ENCODE results near the gene ZNF639. TPM values are rescaled to one million over a fixed set of nuclear protein-coding genes. Genes with fewer than 3 reads are reported as not detected.
A peak's percentile ranks its signal among the peaks of the same experiment; 100 is the strongest.

ZNF639 gene
- total and polyA plus RNA-seq, 2 experiments from 2014 or later: 33.6 to 62.8 TPM

- no peak overlapping the region for H3K27ac ChIP-seq (ENCODE audit: low read depth)
- DNase-seq (ENCODE audit: low spot score) (no peak), ATAC-seq (no peak)
- no peak for TF ChIP-seq REST (IDR thresholded peaks at IDR 0.05; ENCODE audit: unreplicated experiment)
- TF ChIP-seq STAT1 (IDR thresholded peaks at IDR 0.05; ENCODE audit: unreplicated experiment): no peak
- no peak for TF ChIP-seq JUNB (IDR thresholded peaks at IDR 0.05; ENCODE audit: unreplicated experiment)
- no peak for TF ChIP-seq ETS1 (IDR thresholded peaks at IDR 0.05)
- TF ChIP-seq ZNF331 (CRISPR knock-in tag; IDR thresholded peaks at IDR 0.05; ENCODE audit: low read depth): no peak
- no peak for TF ChIP-seq CREB1 (CRISPR knock-in tag; IDR thresholded peaks at IDR 0.05; ENCODE audit: low read depth)
- no peak for TF ChIP-seq POLR2AphosphoS5 (IDR thresholded peaks at IDR 0.05; ENCODE audit: low read depth)
- TF ChIP-seq NANOG (IDR thresholded peaks at IDR 0.05; ENCODE audit: borderline replicate concordance): no peak
- no peak for TF ChIP-seq CTCF (conservative IDR thresholded peaks at IDR 0.05; ENCODE audit: low read depth in 2 of 2)
- H3K36me3 Mint-ChIP-seq (ENCODE audit: low read depth): peaks cover 5% of the 10 kb centered on the region; the same call in 1 of the 3 replicates
- peak overlapping the region; percentile 1; the same call in 1 of the 2 replicates for H3K27ac Mint-ChIP-seq
- H3K27me3 ChIP-seq (ENCODE audit: insufficient read depth): no peaks in the 10 kb centered on the region
- no peaks in the 10 kb centered on the region for H3K4me1 ChIP-seq (ENCODE audit: insufficient read depth)
- no peak overlapping the region for H3K4me2 ChIP-seq
- H3K4me3 ChIP-seq: no peak overlapping the region
- H3K27me3 Mint-ChIP-seq (ENCODE audit: insufficient read depth, low read depth, poor library complexity): peaks cover 2% of the 10 kb centered on the region
- no peaks in the 10 kb centered on the region for H3K36me3 ChIP-seq (ENCODE audit: insufficient read depth)
- no peaks in the 10 kb centered on the region for H4K20me1 ChIP-seq (replicated peaks; ENCODE audit: insufficient read depth)
- no peaks in the 10 kb centered on the region for H3F3A ChIP-seq (replicated peaks; ENCODE audit: low read depth)
- peak overlapping the region; percentile 53 for H2AFZ ChIP-seq
- no peaks in the 10 kb centered on the region for H3K9me2 ChIP-seq (ENCODE audit: insufficient read depth)
- peaks cover 7% of the 10 kb centered on the region; the same call in 2 of the 3 replicates for H3K9me3 Mint-ChIP-seq
- H3K4me3 Mint-ChIP-seq: no peak overlapping the region
- H3K4me1 Mint-ChIP-seq: peaks cover 5% of the 10 kb centered on the region; the same call in 2 of the 3 replicates
- H3K79me2 ChIP-seq (replicated peaks; ENCODE audit: insufficient read depth): no peaks in the 10 kb centered on the region
Measured at GRCh38 chr3:179289295-179289694, 33.5 kb upstream of the ZNF639 start.

- Mint-ChIP-seq H3K4me3 (no peak overlapping the region), H3K36me3 (ENCODE audit: low read depth) (peaks cover 5% of the 10 kb centered on the region; the same call in 1 of the 3 replicates), H3K27ac (no peak overlapping the region), H3K4me1 (peaks cover 12% of the 10 kb centered on the region; the same call in 2 of the 3 replicates), H3K9me3 (peaks cover 7% of the 10 kb centered on the region; the same call in 2 of the 3 replicates), H3K27me3 (ENCODE audit: insufficient read depth, low read depth, poor library complexity) (peaks cover 2% of the 10 kb centered on the region)
- DNase-seq (ENCODE audit: low spot score) (no peak), ATAC-seq (no peak)
- Histone ChIP-seq H3K9me2 (ENCODE audit: insufficient read depth) (no peaks in the 10 kb centered on the region), H3K4me3 (no peak overlapping the region), H3K36me3 (ENCODE audit: insufficient read depth) (no peaks in the 10 kb centered on the region), H3F3A (replicated peaks; ENCODE audit: low read depth) (no peaks in the 10 kb centered on the region), H3K27ac (ENCODE audit: low read depth) (no peak overlapping the region), H4K20me1 (replicated peaks; ENCODE audit: insufficient read depth) (no peaks in the 10 kb centered on the region), H3K79me2 (replicated peaks; ENCODE audit: insufficient read depth) (no peaks in the 10 kb centered on the region), H3K4me2 (no peak overlapping the region), H3K4me1 (ENCODE audit: insufficient read depth) (0 out of 2 replicates have a peak, but pooled peaks cover 4% of the 10 kb centered on the region), H3K27me3 (ENCODE audit: insufficient read depth) (no peaks in the 10 kb centered on the region), H2AFZ (peak overlapping the region; percentile 63)
- TF ChIP-seq CTCF (conservative IDR thresholded peaks at IDR 0.05; ENCODE audit: low read depth in 2 of 2): no peak
Measured at GRCh38 chr3:179292450-179292849, 30.4 kb upstream of the ZNF639 start.

Measured in GM23338 (cell line).